Neural cell (in vitro differentiated cells): ENCODE measurements around the gene PTPRN2. TPM values are rescaled to one million over a fixed set of nuclear protein-coding genes. Genes with fewer than 3 reads are reported as not detected.

Source experiments
- H2AFZ ChIP-seq: fragments of 200-600, 300-800 bp; sonication (generic), shearing (Covaris generic); 2 replicates; pipeline ENCODE4 v1.6.0; 2014; ENCODE audit warnings: low read depth, mild to moderate bottlenecking, antibody characterized with exemption, low read length, moderate library complexity
- H3F3A ChIP-seq: fragments of 200-600 bp; shearing (Covaris generic); 2 replicates; pipeline ENCODE4 v1.6.1; 2016; ENCODE audit warnings: mild to moderate bottlenecking, moderate library complexity, mixed read lengths, antibody characterized with exemption, low read length; ENCODE audit not compliant: insufficient read depth, poor library complexity, severe bottlenecking
- H3K27ac ChIP-seq: fragments of 200-600, 300-800 bp; sonication (generic), shearing (Covaris generic); 2 replicates; pipeline ENCODE4 v1.5.1; 2014; ENCODE audit warnings: mild to moderate bottlenecking, low read length, moderate library complexity
- H3K27me3 ChIP-seq: fragments of 300-800, 200-600 bp; sonication (generic), shearing (Covaris generic); 2 replicates; pipeline ENCODE4 v1.6.0; 2014; ENCODE audit warnings: mild to moderate bottlenecking, low read depth, low read length, moderate library complexity; ENCODE audit not compliant: insufficient read depth
- H3K36me3 ChIP-seq: fragments of 300-800, 200-600 bp; sonication (generic), shearing (Covaris generic); 2 replicates; pipeline ENCODE4 v1.5.1; 2014; ENCODE audit warnings: mild to moderate bottlenecking, antibody characterized with exemption, low read length, moderate library complexity; ENCODE audit not compliant: insufficient read depth
- H3K4me2 ChIP-seq: fragments of 300-800, 200-600 bp; sonication (generic), shearing (Covaris generic); 2 replicates; pipeline ENCODE4 v1.6.0; 2014; ENCODE audit warnings: mild to moderate bottlenecking, low read length
- H3K4me3 ChIP-seq: fragments of 300-800, 200-600 bp; sonication (generic), shearing (Covaris generic); 2 replicates; pipeline ENCODE4 v1.5.1; 2014; ENCODE audit warnings: mild to moderate bottlenecking, low read length, moderate library complexity
- H3K79me2 ChIP-seq: fragments of 200-600 bp; shearing (Covaris generic); replicated peaks from 2 replicates; pipeline ENCODE4 v1.6.0; 2014; ENCODE audit warnings: mild to moderate bottlenecking, low read length, moderate library complexity; ENCODE audit not compliant: insufficient read depth
- H3K9ac ChIP-seq: fragments of 300-800, 200-600 bp; sonication (generic), shearing (Covaris generic); 2 replicates; pipeline ENCODE4 v1.6.1; 2016; ENCODE audit warnings: mild to moderate bottlenecking, low read length, mixed read lengths
- H3K9me2 ChIP-seq: fragments of 200-600 bp; shearing (Covaris generic); 2 replicates; pipeline ENCODE4 v1.6.1; 2016; ENCODE audit warnings: mild to moderate bottlenecking, low read length, mixed read lengths; ENCODE audit not compliant: insufficient read depth
- H3K9me3 ChIP-seq: fragments of 200-600, 300-800 bp; sonication (generic), shearing (Covaris generic); 2 replicates; pipeline ENCODE4 v1.6.1; 2016; ENCODE audit warnings: mild to moderate bottlenecking, mixed run types, low read length, moderate library complexity, mixed read lengths
- H4K20me1 ChIP-seq: fragments of 200-600 bp; shearing (Covaris generic); 2 replicates; pipeline ENCODE4 v1.6.1; 2016; ENCODE audit warnings: mild to moderate bottlenecking, mixed run types; ENCODE audit not compliant: insufficient read depth
- CTCF ChIP-seq: fragments of 450-650 bp; IDR thresholded peaks from 2 replicates; pipeline ENCODE4 v1.5.1; 2014; ENCODE audit warnings: antibody characterized with exemption, mild to moderate bottlenecking, moderate library complexity; ENCODE audit not compliant: poor library complexity, severe bottlenecking
- EP300 ChIP-seq: fragments of 450-650 bp; conservative IDR thresholded peaks from 2 replicates; pipeline ENCODE4 v1.6.1; 2014; ENCODE audit warnings: antibody characterized with exemption, mild to moderate bottlenecking, moderate library complexity; ENCODE audit not compliant: poor library complexity, severe bottlenecking
- EZH2 ChIP-seq: fragments of 200-600, 300-800 bp; shearing (Covaris generic), sonication (generic); IDR thresholded peaks from 2 replicates; pipeline ENCODE4 v1.6.1; 2014; ENCODE audit warnings: antibody characterized with exemption, low read length, borderline replicate concordance, mild to moderate bottlenecking; ENCODE audit not compliant: insufficient read depth, poor library complexity, severe bottlenecking
- MXI1 ChIP-seq: fragments of 450-650 bp; conservative IDR thresholded peaks from 2 replicates; pipeline ENCODE4 v1.6.1; 2014; ENCODE audit warnings: antibody characterized with exemption, mild to moderate bottlenecking; ENCODE audit not compliant: poor library complexity, severe bottlenecking
- POLR2AphosphoS5 ChIP-seq: IDR thresholded peaks from 2 replicates; pipeline ENCODE4 v1.6.1; 2012
- RAD21 ChIP-seq: fragments of 450-650 bp; conservative IDR thresholded peaks from 2 replicates; pipeline ENCODE4 v1.6.1; 2014; ENCODE audit warnings: antibody characterized with exemption, mild to moderate bottlenecking, moderate library complexity
- REST ChIP-seq: IDR thresholded peaks from 2 replicates; pipeline ENCODE4 v1.6.1; 2012; ENCODE audit warnings: borderline replicate concordance
- SMC3 ChIP-seq: fragments of 450-650 bp; conservative IDR thresholded peaks from 2 replicates; pipeline ENCODE4 v1.6.1; 2014; ENCODE audit warnings: antibody characterized with exemption, mild to moderate bottlenecking, moderate library complexity; ENCODE audit not compliant: poor library complexity
- TAF1 ChIP-seq: IDR thresholded peaks from 2 replicates; pipeline ENCODE4 v1.6.1; 2012; ENCODE audit warnings: low read depth
- polyA plus RNA-seq: library from polyadenylated mRNA; depleted of rRNA; stranded (reverse); fragments of >200 nt; gene quantifications from 2 replicates; pipeline ENCODE4 v1.2.3, GENCODE V29; 2014

The PTPRN2 gene
- polyA plus RNA-seq, 1 donor from 2014 or later, result 31.0 TPM

GRCh38 chr7:158111049-158111751 is 476.4 kb downstream of the PTPRN2 start:
- Histone ChIP-seq H3K9me2 (no peaks in the 10 kb centered on the region), H3K27me3 (no peaks in the 10 kb centered on the region), H3K27ac (no peak overlapping the region), H3K9me3 (peaks cover 2% of the 10 kb centered on the region), H3K36me3 (peaks cover 10% of the 10 kb centered on the region), H3K79me2 (no peaks in the 10 kb centered on the region), H2AFZ (no peak overlapping the region), H3K4me3 (no peak overlapping the region), H3F3A (no peaks in the 10 kb centered on the region), H3K4me2 (no peak overlapping the region), H3K9ac (no peak overlapping the region), H4K20me1 (no peaks in the 10 kb centered on the region)
- no peak for TF ChIP-seq CTCF
- no peak for TF ChIP-seq TAF1
- no peak for TF ChIP-seq RAD21
- TF ChIP-seq EZH2, result no peak

- H3K4me2 ChIP-seq, result no peak overlapping the region
- no peak overlapping the region for H2AFZ ChIP-seq
- H3K27ac ChIP-seq, result no peak overlapping the region
- no peaks in the 10 kb centered on the region for H4K20me1 ChIP-seq
- no peaks in the 10 kb centered on the region for H3K79me2 ChIP-seq
- no peak for TF ChIP-seq CTCF
- no peak for TF ChIP-seq MXI1
- no peak for TF ChIP-seq POLR2AphosphoS5
- TF ChIP-seq EP300, result no peak
- no peak for TF ChIP-seq TAF1
- no peak for TF ChIP-seq EZH2
- H3K27me3 ChIP-seq, result no peaks in the 10 kb centered on the region
- H3K9me2 ChIP-seq, result no peaks in the 10 kb centered on the region
- no peak overlapping the region for H3K9ac ChIP-seq
- no peak overlapping the region for H3K4me3 ChIP-seq
- H3K9me3 ChIP-seq, result no peaks in the 10 kb centered on the region
- H3K36me3 ChIP-seq, result peaks cover 10% of the 10 kb centered on the region
- no peaks in the 10 kb centered on the region for H3F3A ChIP-seq
Observed at GRCh38 chr7:158110661-158111048, 477.0 kb downstream of the PTPRN2 start.

- no peaks in the 10 kb centered on the region for H3K27me3 ChIP-seq
- no peak overlapping the region for H2AFZ ChIP-seq
- no peak overlapping the region for H3K9ac ChIP-seq
- peaks cover 10% of the 10 kb centered on the region for H3K36me3 ChIP-seq
- H3F3A ChIP-seq, result no peaks in the 10 kb centered on the region
- H3K9me2 ChIP-seq, result no peaks in the 10 kb centered on the region
- no peak overlapping the region for H3K4me2 ChIP-seq
- TF ChIP-seq RAD21 (no peak), EZH2 (no peak), MXI1 (no peak), POLR2AphosphoS5 (no peak), EP300 (no peak), TAF1 (no peak), REST (no peak), CTCF (no peak), SMC3 (no peak)
- H3K4me3 ChIP-seq, result no peak overlapping the region
- H4K20me1 ChIP-seq, result no peaks in the 10 kb centered on the region
- no peaks in the 10 kb centered on the region for H3K9me3 ChIP-seq
- H3K79me2 ChIP-seq, result no peaks in the 10 kb centered on the region
- H3K27ac ChIP-seq, result no peak overlapping the region
Observed at GRCh38 chr7:158110034-158110590, 477.5 kb downstream of the PTPRN2 start.
